Memory B cell (primary cell): ENCODE data around the gene MTMR1.

Experiments
- ATAC-seq: fragments of 150-1000 bp; cut with Tn5 transposase; 2 replicates; pipeline ENCODE4 v1.10.0; 2021; ENCODE audit warnings: low read depth, mild to moderate bottlenecking, moderate library complexity
- DNase-seq, 2 donors: peaks; one replicate each; pipeline ENCODE4 v3.0.0; 2022; ENCODE audit warnings: low spot score in 2 of 2
- H3K27ac Mint-ChIP-seq: one replicate; pipeline ENCODE4 v1.8.0; 2022; ENCODE audit warnings: mild to moderate bottlenecking, moderate library complexity, mixed read lengths
- H3K27me3 Mint-ChIP-seq: one replicate; pipeline ENCODE4 v1.8.0; 2022; ENCODE audit warnings: mixed read lengths
- H3K36me3 Mint-ChIP-seq: one replicate; pipeline ENCODE4 v1.8.0; 2022; ENCODE audit warnings: mild to moderate bottlenecking, mixed read lengths
- H3K4me1 Mint-ChIP-seq: one replicate; pipeline ENCODE4 v1.8.0; 2022; ENCODE audit warnings: mixed read lengths
- H3K4me3 Mint-ChIP-seq: one replicate; pipeline ENCODE4 v1.8.0; 2022; ENCODE audit warnings: mild to moderate bottlenecking, moderate library complexity, mixed read lengths
- H3K9me3 Mint-ChIP-seq: one replicate; pipeline ENCODE4 v1.8.0; 2022; ENCODE audit warnings: mixed read lengths

The MTMR1 gene

DNA sequence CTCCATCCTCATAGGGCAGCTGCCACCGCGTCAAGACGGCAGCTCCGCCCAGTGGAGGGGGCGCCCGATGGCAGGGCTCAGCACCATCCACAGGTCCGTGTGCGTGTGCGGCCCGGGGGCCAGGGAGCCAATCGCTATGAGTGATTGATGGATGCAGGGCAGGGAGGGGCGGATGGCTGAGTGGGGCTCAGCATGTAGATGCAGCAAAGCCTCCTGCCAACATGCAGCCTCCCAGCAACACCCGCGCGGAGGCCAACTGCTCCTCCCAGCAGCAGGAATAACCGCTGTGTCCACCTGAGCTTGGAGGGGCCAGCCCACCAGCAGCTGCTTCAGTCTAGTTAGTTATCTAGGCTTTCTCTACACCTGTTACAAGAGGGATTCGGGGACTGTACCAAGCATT is 77.4 kb downstream of the MTMR1 start:
- Mint-ChIP-seq H3K9me3 (no peaks in the 10 kb centered on the region), H3K4me1 (peaks cover 4% of the 10 kb centered on the region), H3K36me3 (no peaks in the 10 kb centered on the region), H3K4me3 (no peak overlapping the region), H3K27ac (no peak overlapping the region), H3K27me3 (no peaks in the 10 kb centered on the region)
- no peak for ATAC-seq
- no peak for DNase-seq

- H3K27me3 Mint-ChIP-seq = no peaks in the 10 kb centered on the region
- DNase-seq (no peak), ATAC-seq (no peak)
- no peaks in the 10 kb centered on the region for H3K9me3 Mint-ChIP-seq
- peaks cover 4% of the 10 kb centered on the region for H3K4me1 Mint-ChIP-seq
- no peaks in the 10 kb centered on the region for H3K36me3 Mint-ChIP-seq
- H3K27ac Mint-ChIP-seq = no peak overlapping the region
- no peak overlapping the region for H3K4me3 Mint-ChIP-seq
These were observed 77.9 kb downstream of the MTMR1 start for GRCh38 chrX:150771116-150771515.

DNA sequence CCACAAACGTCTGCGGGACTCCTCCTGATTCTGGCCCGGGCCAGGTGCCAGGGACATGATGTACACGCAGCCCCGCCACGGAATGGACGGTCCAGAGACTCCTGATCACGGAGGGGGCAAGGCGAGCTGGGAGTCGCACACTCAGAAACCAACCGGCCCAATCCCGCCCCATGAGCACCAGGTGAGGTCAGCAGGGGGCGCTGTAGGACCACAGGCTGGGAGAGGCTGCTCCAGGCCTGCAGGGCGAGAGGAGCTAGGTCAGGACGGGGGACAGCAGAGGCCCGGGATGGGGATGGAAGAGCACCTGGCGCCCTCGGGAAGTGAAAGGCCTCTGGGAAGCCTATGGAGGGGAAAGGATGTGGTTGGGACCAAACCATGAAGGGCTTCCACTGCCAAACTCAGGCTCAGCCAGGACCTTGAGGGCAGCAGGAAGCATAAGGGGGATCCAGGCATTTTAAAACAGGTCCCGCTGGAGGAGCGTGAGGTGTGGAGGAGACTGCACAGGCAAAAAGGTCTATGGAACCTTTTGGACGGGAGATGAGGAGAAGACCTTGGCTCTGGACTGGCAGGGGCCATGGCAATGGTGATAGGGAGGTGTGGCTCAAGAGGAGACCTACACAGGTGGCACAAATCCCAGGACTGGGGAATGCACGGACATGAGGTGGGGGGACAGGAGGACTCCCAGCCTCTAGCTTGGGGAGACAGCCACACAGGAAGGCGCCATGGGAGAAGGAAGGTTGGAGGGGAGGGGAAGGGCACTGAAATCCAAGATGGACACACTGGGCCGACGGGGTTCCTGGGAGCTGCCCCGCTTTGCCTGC is 79.2 kb downstream of the MTMR1 start:
- ATAC-seq (peak; percentile 75), DNase-seq (peak; percentile 59 to 71)
- Mint-ChIP-seq H3K9me3 (no peaks in the 10 kb centered on the region), H3K27me3 (no peaks in the 10 kb centered on the region), H3K4me3 (no peak overlapping the region), H3K27ac (no peak overlapping the region), H3K36me3 (peaks cover 3% of the 10 kb centered on the region), H3K4me1 (peaks cover 4% of the 10 kb centered on the region)

DNA sequence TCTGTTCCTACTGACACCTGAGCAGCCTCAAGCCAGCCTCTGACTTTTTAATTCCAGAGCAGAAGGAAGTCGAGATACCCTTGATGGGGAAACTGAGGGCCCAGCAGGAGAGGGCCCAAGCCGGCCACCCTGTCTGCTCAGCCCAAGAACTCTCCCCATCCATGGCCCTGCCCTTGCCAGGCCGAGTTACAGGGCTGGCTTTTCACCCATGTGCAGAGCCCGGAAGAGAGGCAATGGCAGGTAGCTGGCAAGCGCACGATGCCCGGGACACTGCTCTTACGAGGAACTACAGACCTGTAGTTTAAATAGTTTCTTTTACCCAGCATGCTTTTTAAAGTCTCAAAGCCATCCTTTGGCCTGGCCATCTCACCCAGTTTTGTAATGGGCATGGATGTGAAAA is 79.9 kb downstream of the MTMR1 start:
- H3K36me3 Mint-ChIP-seq = peaks cover 3% of the 10 kb centered on the region
- DNase-seq (no peak), ATAC-seq (no peak)
- H3K27me3 Mint-ChIP-seq = no peaks in the 10 kb centered on the region
- no peaks in the 10 kb centered on the region for H3K9me3 Mint-ChIP-seq
- H3K4me1 Mint-ChIP-seq = peaks cover 4% of the 10 kb centered on the region
- H3K27ac Mint-ChIP-seq = no peak overlapping the region
- no peak overlapping the region for H3K4me3 Mint-ChIP-seq

- Mint-ChIP-seq H3K27ac (no peak overlapping the region), H3K4me1 (peaks cover 4% of the 10 kb centered on the region), H3K27me3 (no peaks in the 10 kb centered on the region), H3K36me3 (peaks cover 3% of the 10 kb centered on the region), H3K9me3 (no peaks in the 10 kb centered on the region), H3K4me3 (no peak overlapping the region)
- ATAC-seq (no peak), DNase-seq (no peak)
These were observed 80.4 kb downstream of the MTMR1 start for GRCh38 chrX:150773634-150774033.

DNA sequence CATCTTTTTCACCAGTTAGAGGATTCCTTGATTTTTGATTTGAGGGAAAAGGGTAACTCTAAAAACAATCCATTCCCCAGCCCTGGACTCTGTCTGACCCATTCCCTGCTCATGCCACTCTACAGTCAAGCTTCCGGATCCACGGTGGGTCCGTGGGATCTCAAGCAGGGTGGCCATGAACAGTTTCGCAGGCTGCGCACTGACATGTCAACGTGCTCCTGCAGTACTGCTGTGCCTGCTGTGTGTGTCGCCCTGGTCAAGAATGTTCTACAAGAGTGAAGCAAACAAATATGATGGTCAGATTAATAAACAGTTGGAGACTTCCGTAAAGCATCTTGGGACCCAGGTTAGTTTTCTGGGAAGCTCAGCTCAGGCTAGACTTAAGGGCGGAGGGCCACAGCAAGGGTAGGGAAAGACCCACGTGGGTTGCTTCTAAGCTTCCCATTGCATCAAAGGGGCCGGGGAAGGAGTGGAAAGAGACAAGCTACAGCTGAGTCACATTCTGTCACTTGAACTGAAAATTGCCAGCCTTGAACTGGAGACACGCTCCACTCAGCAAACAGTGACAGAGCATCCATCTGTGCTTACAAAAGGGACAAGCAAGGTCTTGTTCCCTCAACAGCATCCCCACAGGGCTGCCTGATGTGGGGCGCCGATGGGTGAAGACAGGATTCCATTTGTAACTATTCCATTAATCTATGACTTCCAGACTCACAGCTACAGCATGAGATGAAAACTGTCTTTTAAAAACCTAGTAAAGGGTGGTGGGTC is 81.8 kb downstream of the MTMR1 start:
- ATAC-seq (no peak), DNase-seq (no peak)
- Mint-ChIP-seq H3K4me1 (peaks cover 5% of the 10 kb centered on the region), H3K4me3 (no peak overlapping the region), H3K9me3 (no peaks in the 10 kb centered on the region), H3K36me3 (peaks cover 3% of the 10 kb centered on the region), H3K27me3 (no peaks in the 10 kb centered on the region), H3K27ac (no peak overlapping the region)

DNA sequence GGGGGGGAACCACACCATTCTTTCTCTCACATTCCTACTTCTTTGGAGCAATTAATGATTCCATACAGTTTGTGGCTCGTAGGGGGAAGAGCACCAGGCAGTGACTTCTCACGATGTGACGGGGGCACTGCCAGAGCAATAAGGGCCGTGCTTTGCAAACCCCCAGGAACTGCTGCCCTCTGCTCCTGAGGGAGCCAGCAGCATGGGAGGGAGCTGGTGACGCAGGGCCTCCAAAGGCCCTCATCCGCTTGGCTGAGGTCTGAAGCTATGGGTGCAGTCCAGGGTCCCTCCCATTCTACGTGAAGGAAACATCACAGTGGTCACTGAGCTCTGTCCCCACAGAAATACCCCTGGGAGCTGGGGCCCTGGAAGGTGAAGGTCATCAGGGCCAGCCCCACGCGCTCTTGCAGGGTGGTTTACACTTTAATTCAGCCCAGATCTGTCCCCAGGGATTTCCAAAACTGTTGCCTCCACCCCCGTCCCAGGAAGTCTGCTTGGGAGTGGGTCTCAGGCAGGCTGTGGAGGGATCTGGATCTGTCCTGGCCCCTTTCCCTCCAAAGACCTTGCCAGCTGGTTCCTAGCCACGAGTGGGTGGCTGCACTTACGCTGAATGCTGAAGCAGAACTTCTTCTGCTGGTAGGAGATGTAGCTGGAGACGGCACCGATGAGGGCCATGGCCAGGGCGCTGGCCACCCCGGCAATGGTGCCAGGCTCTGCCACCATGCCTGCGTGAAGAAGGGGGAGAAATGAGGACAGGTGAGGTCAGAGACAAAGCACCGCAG is 82.6 kb downstream of the MTMR1 start:
- peaks cover 6% of the 10 kb centered on the region for H3K4me1 Mint-ChIP-seq
- DNase-seq = no peak
- ATAC-seq = no peak
- no peaks in the 10 kb centered on the region for H3K27me3 Mint-ChIP-seq
- H3K36me3 Mint-ChIP-seq = peaks cover 3% of the 10 kb centered on the region
- H3K9me3 Mint-ChIP-seq = no peaks in the 10 kb centered on the region
- no peak overlapping the region for H3K27ac Mint-ChIP-seq
- no peak overlapping the region for H3K4me3 Mint-ChIP-seq

DNA sequence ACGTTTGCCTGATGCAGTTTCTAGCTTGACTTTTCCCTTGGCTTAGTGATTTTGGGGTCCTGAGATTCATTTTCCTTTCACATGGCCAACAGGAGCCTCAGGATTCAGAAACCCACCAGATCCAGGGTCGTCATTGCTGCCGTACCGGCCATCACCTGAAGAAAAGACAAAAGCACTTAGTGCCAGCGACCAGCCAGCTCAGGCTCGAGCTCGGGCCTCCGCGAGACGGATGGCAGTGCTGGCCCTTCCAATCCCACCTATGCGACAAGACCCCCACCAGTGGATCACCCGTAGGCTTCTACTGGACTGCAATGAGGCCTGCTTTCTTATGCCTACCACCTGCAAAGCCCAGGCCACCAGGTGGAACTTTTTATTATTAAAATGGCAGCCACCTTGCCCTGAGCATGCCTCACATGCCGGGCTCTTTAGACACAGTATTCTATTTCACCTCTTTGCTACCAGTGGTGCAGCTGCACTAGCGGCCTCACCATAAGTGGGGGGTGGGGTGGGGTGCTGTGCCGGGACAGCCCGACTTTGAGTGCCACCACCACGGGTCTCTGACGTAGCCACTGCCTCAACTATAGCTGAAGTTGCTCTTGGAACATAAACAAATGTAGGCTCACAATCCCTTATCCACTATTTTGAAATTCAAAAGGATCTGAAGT is 84.3 kb downstream of the MTMR1 start:
- H3K36me3 Mint-ChIP-seq = peaks cover 3% of the 10 kb centered on the region
- DNase-seq (no peak), ATAC-seq (no peak)
- H3K4me3 Mint-ChIP-seq = no peak overlapping the region
- H3K4me1 Mint-ChIP-seq = peaks cover 2% of the 10 kb centered on the region
- no peak overlapping the region for H3K27ac Mint-ChIP-seq
- H3K9me3 Mint-ChIP-seq = no peaks in the 10 kb centered on the region
- no peaks in the 10 kb centered on the region for H3K27me3 Mint-ChIP-seq

GRCh38 chrX:150779385-150779784 is 86.2 kb downstream of the MTMR1 start:
- Mint-ChIP-seq H3K27ac (no peak overlapping the region), H3K36me3 (peaks cover 3% of the 10 kb centered on the region), H3K4me3 (no peak overlapping the region), H3K4me1 (peaks cover 2% of the 10 kb centered on the region), H3K27me3 (no peaks in the 10 kb centered on the region), H3K9me3 (no peaks in the 10 kb centered on the region)
- no peak for DNase-seq
- ATAC-seq = no peak

DNA sequence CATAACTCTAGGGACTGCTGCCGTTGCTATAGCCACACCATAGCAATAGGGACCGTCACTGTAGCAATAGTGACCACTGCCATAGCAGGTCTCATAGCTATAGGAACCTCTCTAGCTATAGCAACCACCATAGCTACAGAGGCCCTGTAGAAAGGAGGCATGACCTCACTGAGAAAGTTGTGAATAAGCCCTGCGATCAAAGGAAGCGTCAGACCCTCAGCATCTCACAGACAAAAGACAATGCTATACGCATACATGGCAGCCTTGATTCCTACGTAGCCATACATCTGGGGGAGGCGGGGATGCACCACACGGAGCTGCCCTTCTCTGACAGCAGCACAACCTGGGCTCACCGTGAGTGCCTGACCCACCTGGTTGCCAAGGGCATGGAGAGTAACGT is 88.5 kb downstream of the MTMR1 start:
- ATAC-seq (no peak), DNase-seq (no peak)
- peaks cover 2% of the 10 kb centered on the region for H3K4me1 Mint-ChIP-seq
- H3K27me3 Mint-ChIP-seq = no peaks in the 10 kb centered on the region
- no peaks in the 10 kb centered on the region for H3K9me3 Mint-ChIP-seq
- H3K4me3 Mint-ChIP-seq = no peak overlapping the region
- H3K36me3 Mint-ChIP-seq = peaks cover 2% of the 10 kb centered on the region
- H3K27ac Mint-ChIP-seq = no peak overlapping the region

- no peak overlapping the region for H3K27ac Mint-ChIP-seq
- H3K4me1 Mint-ChIP-seq = no peaks in the 10 kb centered on the region
- H3K27me3 Mint-ChIP-seq = no peaks in the 10 kb centered on the region
- H3K9me3 Mint-ChIP-seq = no peaks in the 10 kb centered on the region
- no peak for DNase-seq
- no peak for ATAC-seq
- H3K4me3 Mint-ChIP-seq = no peak overlapping the region
- peaks cover 27% of the 10 kb centered on the region for H3K36me3 Mint-ChIP-seq
These were observed 96.8 kb downstream of the MTMR1 start for GRCh38 chrX:150790021-150790420.

DNA sequence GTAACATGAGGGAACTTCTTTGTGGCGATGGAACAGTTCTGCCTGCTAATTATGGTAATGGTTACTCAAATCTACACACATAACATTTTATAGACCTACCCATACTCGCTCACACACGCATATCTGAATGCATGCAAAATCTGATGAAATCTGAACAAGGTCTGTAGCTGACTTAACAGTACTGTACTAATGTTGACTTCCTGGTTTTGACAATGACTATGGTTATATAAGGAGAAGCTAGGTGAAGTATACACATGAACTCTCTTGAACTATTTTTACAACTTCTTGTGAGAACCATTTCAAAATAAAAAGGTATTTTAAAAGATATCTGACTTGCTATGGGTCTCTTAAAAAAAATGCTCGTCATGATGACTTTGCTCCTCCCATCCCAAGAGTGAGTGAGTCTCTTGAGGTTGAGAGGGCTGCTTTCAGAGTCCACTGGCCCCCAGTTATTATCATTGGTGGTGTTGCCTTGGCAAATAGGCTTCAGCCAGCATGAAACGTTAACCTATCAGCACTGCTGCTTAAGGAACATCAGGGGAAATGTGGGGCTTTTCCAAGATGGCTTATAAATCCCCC is 99.8 kb downstream of the MTMR1 start:
- H3K27ac Mint-ChIP-seq = no peak overlapping the region
- ATAC-seq (no peak), DNase-seq (no peak)
- H3K27me3 Mint-ChIP-seq = no peaks in the 10 kb centered on the region
- no peaks in the 10 kb centered on the region for H3K4me1 Mint-ChIP-seq
- peaks cover 1% of the 10 kb centered on the region for H3K9me3 Mint-ChIP-seq
- peaks cover 35% of the 10 kb centered on the region for H3K36me3 Mint-ChIP-seq
- H3K4me3 Mint-ChIP-seq = no peak overlapping the region

- H3K4me1 Mint-ChIP-seq = no peaks in the 10 kb centered on the region
- H3K27me3 Mint-ChIP-seq = no peaks in the 10 kb centered on the region
- H3K4me3 Mint-ChIP-seq = no peak overlapping the region
- ATAC-seq (no peak), DNase-seq (no peak)
- H3K9me3 Mint-ChIP-seq = peaks cover 3% of the 10 kb centered on the region
- peaks cover 11% of the 10 kb centered on the region for H3K36me3 Mint-ChIP-seq
- no peak overlapping the region for H3K27ac Mint-ChIP-seq
These were observed 112.5 kb downstream of the MTMR1 start for GRCh38 chrX:150805736-150806135.
